H1 (cell line): ENCODE measurements around the gene GALE. TPM values are rescaled to one million over a fixed set of nuclear protein-coding genes. Genes with fewer than 3 reads are reported as not detected.

Experiments used
- ASH2L ChIP-seq: fragments of 200-600, 300-600 bp; sonication (generic); IDR thresholded peaks from one replicate; pipeline ENCODE4 v1.7.1; 2017; ENCODE audit warnings: low read length
- BACH1 ChIP-seq: IDR thresholded peaks from 2 replicates; pipeline ENCODE4 v1.6.1; 2012; ENCODE audit warnings: low read length, improper control_type of control experiment
- CEBPB ChIP-seq: IDR thresholded peaks from 2 replicates; pipeline ENCODE4 v1.6.1; 2012; ENCODE audit warnings: low read depth, low read length
- CREB1 ChIP-seq: IDR thresholded peaks from 2 replicates; pipeline ENCODE4 v1.6.1; 2012; ENCODE audit warnings: inconsistent platforms
- EGR1 ChIP-seq: IDR thresholded peaks from 2 replicates; pipeline ENCODE4 v1.6.1; 2011; ENCODE audit warnings: low read depth, low read length, borderline replicate concordance
- EP300 ChIP-seq, 2 experiments: IDR thresholded peaks; 1 replicate in 1 of 2; 2 replicates in 1 of 2; pipeline ENCODE4 v1.6.1; 2011 to 2012; ENCODE audit warnings: low read depth in 2 of 2, low read length in 2 of 2, mild to moderate bottlenecking in 2 of 2, borderline replicate concordance in 1 of 2, inconsistent platforms in 1 of 2, moderate library complexity in 1 of 2
- FOSL1 ChIP-seq: IDR thresholded peaks from 2 replicates; pipeline ENCODE4 v1.6.1; 2011; ENCODE audit warnings: mild to moderate bottlenecking, low read depth, low read length, moderate library complexity; ENCODE audit not compliant: insufficient read depth
- HDAC2 ChIP-seq, 2 experiments: fragments of 300-600 bp in 1 of 2; sonication (generic) in 1 of 2; IDR thresholded peaks; 2 replicates each; pipeline ENCODE4 v1.6.1; 2011 to 2012; ENCODE audit warnings: low read depth in 2 of 2, low read length in 2 of 2, mild to moderate bottlenecking in 2 of 2, moderate library complexity in 2 of 2, borderline replicate concordance in 1 of 2, inconsistent platforms in 1 of 2
- JUN ChIP-seq: IDR thresholded peaks from 2 replicates; pipeline ENCODE4 v1.6.1; 2011; ENCODE audit warnings: low read depth, mild to moderate bottlenecking, improper control_type of control experiment, low read length
- JUND ChIP-seq: IDR thresholded peaks from 2 replicates; pipeline ENCODE4 v1.6.1; 2011; ENCODE audit warnings: mild to moderate bottlenecking, improper control_type of control experiment, low read length
- KDM1A ChIP-seq: fragments of 200-600, 300-600 bp; sonication (generic); IDR thresholded peaks from 2 replicates; pipeline ENCODE4 v1.7.1; 2016; ENCODE audit warnings: mild to moderate bottlenecking, low read length, borderline replicate concordance
- PHF8 ChIP-seq: fragments of 200-600 bp; sonication (generic); conservative IDR thresholded peaks from 2 replicates; pipeline ENCODE4 v1.7.1; 2012; ENCODE audit warnings: low read depth, mild to moderate bottlenecking, inconsistent platforms, low read length, moderate library complexity
- RBBP5 ChIP-seq: IDR thresholded peaks from 2 replicates; pipeline ENCODE4 v1.7.1; 2012; ENCODE audit warnings: low read depth, mild to moderate bottlenecking, inconsistent platforms, low read length, moderate library complexity, borderline replicate concordance
- RFX5 ChIP-seq: IDR thresholded peaks from 2 replicates; pipeline ENCODE4 v1.6.1; 2011; ENCODE audit warnings: low read depth, low read length, improper control_type of control experiment, borderline replicate concordance
- RXRA ChIP-seq: IDR thresholded peaks from 2 replicates; pipeline ENCODE4 v1.6.1; 2011; ENCODE audit warnings: low read depth, mild to moderate bottlenecking, low read length, moderate library complexity; ENCODE audit not compliant: insufficient read depth
- SAP30 ChIP-seq: fragments of 300-600 bp; sonication (generic); IDR thresholded peaks from 2 replicates; pipeline ENCODE4 v1.7.1; 2012; ENCODE audit warnings: low read length, moderate library complexity, mild to moderate bottlenecking, inconsistent platforms; ENCODE audit not compliant: insufficient read depth, insufficient replicate concordance
- SIRT6 ChIP-seq: IDR thresholded peaks from one replicate; pipeline ENCODE4 v1.7.1; 2012; ENCODE audit warnings: low read length, inconsistent platforms
- SP1 ChIP-seq: IDR thresholded peaks from 2 replicates; pipeline ENCODE4 v1.6.1; 2011; ENCODE audit warnings: low read depth, low read length
- SP2 ChIP-seq: IDR thresholded peaks from 2 replicates; pipeline ENCODE4 v1.6.1; 2012; ENCODE audit warnings: mild to moderate bottlenecking, low read length, inconsistent platforms
- TAF7 ChIP-seq: optimal IDR thresholded peaks from 2 replicates; pipeline ENCODE3; 2011; ENCODE audit warnings: low read depth, mild to moderate bottlenecking, inconsistent platforms, low read length, moderate library complexity, borderline replicate concordance
- TCF12 ChIP-seq: IDR thresholded peaks from 2 replicates; pipeline ENCODE4 v1.6.1; 2011; ENCODE audit warnings: low read depth, mild to moderate bottlenecking, low read length
- TEAD4 ChIP-seq: IDR thresholded peaks from 2 replicates; pipeline ENCODE4 v1.6.1; 2012; ENCODE audit warnings: low read depth, low read length, inconsistent platforms, mixed read lengths
- ZNF274 ChIP-seq: IDR thresholded peaks from 2 replicates; pipeline ENCODE4 v1.7.0; 2012; ENCODE audit warnings: low read length, borderline replicate concordance; ENCODE audit errors: extremely low read depth
- polyA plus RNA-seq, 7 experiments: library from polyadenylated mRNA; depleted of rRNA in 3 of 7; stranded (reverse) in 5 of 7; unstranded in 2 of 7; fragments of >200 nt in 5 of 7; fragments of 200-250 nt in 2 of 7; gene quantifications; 1 replicate in 5 of 7; 2 replicates in 1 of 7; 4 replicates in 1 of 7; pipeline versions ENCODE4 v1.2.1 to v1.2.3, GENCODE V29; 2011 to 2013; ENCODE audit warnings: missing spikeins in 2 of 7, mixed read lengths in 2 of 7
- total RNA-seq: library from RNA; stranded (reverse); fragmentation: NEBNext Ultra II Directional; extraction: Animal tissue kit (Norgen Biotek cat#: 25700); gene quantifications from 2 replicates; pipeline ENCODE4 v1.2.1, GENCODE V29; 2021
- TF ChIP-seq, protein P1 (sequence below): IDR thresholded peaks from 2 replicates; pipeline ENCODE4 v1.6.1; 2012; ENCODE audit warnings: inconsistent platforms

The GALE gene
- total and polyA plus RNA-seq, 2 of the 8 experiments (the other 6 are each of a cell fraction or from before 2014, with no cell fraction given), result 26.0 to 33.9 TPM

DNA sequence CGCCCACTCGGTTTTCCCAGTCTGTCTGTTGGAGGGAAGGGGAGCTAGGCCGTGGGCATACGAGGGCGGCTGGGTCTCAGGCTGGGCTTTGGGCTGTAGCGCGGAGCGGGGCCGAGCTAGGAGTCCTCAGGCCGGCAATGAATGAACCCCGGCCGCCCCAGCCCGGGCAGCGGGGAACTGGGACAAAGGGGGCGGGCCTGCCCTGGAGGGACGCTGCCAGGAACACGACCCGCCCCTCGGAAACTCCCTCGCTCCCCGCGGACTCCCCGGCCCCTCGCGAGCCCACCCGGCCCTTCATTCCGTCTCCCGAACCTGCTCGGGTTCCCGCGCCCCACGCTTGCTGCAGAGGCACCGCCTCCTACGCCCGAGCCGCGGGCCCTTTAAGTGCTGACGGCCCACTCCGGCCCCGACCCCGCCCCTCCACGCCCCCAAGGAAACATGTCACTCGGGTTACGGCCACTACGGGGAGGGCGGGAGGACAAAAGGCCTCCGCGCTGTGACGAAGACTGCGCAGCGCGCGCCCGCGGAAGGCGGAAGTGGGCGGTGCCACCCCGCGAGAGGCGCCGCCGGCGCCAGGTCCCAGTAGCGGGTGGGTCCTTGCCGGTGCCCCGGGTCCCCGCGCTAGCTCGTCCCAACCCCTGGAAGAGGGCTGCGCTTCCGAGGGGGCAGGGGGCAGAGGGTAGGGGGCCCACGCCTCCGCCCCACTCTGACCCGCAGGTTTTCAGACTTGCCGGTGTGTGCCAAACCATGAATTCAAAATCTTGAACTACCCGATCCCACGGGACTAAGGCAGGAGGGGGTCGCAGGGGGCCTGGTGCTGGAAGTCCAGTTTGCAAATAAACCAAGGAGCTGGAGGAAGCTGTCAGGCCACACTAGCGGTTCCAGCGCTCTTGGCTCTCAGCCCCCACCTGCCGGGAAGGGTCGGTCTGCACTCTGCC is at the start of gene GALE (continued):
- TF ChIP-seq TAF7 (peak; percentile 13), JUN (no peak), RFX5 (no peak), BACH1 (peak; percentile 86), TEAD4 (no peak), EP300 (IDR thresholded peaks at IDR 0.05; ENCODE audit: borderline replicate concordance in 1 of 2, low read depth in 2 of 2, low read length in 2 of 2) (peak in 1 of 2 experiments; percentile 58; a peak in 1 of 3 replicates), SP2 (no peak), RXRA (no peak), HDAC2 (IDR thresholded peaks at IDR 0.05; ENCODE audit: borderline replicate concordance in 1 of 2, low read depth in 2 of 2, low read length in 2 of 2) (peak; percentile 21 to 75; a peak in 3 of 4 replicates), ASH2L (peak; percentile 45), KDM1A (no peak), CREB1 (peak; percentile 81), SP1 (no peak), PHF8 (peak; percentile 56), FOSL1 (no peak), RBBP5 (no peak; the same call in 1 of the 2 replicates), SAP30 (no peak), TCF12 (no peak), JUND (no peak), EGR1 (no peak), CEBPB (no peak), ZNF274 (no peak), SIRT6 (no peak)
- TF ChIP-seq, protein P1, sequence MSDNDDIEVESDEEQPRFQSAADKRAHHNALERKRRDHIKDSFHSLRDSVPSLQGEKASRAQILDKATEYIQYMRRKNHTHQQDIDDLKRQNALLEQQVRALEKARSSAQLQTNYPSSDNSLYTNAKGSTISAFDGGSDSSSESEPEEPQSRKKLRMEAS, result 0 out of 2 replicates have a peak, but pooled peaks have one; percentile 12
